Activated B cell treated with CpG ODN at 0.5 μM for 24 hours (primary cell): ENCODE data around the gene GCGR. TPM values are rescaled to one million over a fixed set of nuclear protein-coding genes. Genes with fewer than 3 reads are reported as not detected.

Source experiments
- ATAC-seq: fragments of 200-7000 bp; cut with Tn5 transposase; one replicate; pipeline ENCODE4 v1.10.0; 2021; ENCODE audit warnings: low read depth, mild to moderate bottlenecking, moderate library complexity
- CTCF ChIA-PET: fragments of 350-600 bp; sonication (Branson Sonifier 250); formaldehyde crosslinking; loops from one replicate; lab custom pipeline; 2021; ENCODE audit warnings: antibody characterized with exemption; lab: Charles Lee
- POLR2A ChIA-PET: fragments of 350-600 bp; sonication (Branson Sonifier 250); formaldehyde crosslinking; loops from one replicate; lab custom pipeline; 2021; ENCODE audit warnings: antibody characterized with exemption; lab: Charles Lee
- DNase-seq: peaks from one replicate; pipeline ENCODE4 v3.0.0; 2022
- H3K27ac Mint-ChIP-seq: one replicate; pipeline ENCODE4 v1.8.0; 2020; ENCODE audit warnings: mixed read lengths
- H3K27me3 Mint-ChIP-seq: one replicate; pipeline ENCODE4 v1.8.0; 2021; ENCODE audit warnings: mixed read lengths
- H3K36me3 Mint-ChIP-seq: one replicate; pipeline ENCODE4 v1.8.0; 2021; ENCODE audit warnings: low read depth, mixed read lengths
- H3K4me1 Mint-ChIP-seq: one replicate; pipeline ENCODE4 v1.8.0; 2021; ENCODE audit warnings: mixed read lengths
- H3K4me3 Mint-ChIP-seq: one replicate; pipeline ENCODE4 v1.8.0; 2020; ENCODE audit warnings: mild to moderate bottlenecking, mixed read lengths
- H3K9me3 Mint-ChIP-seq: one replicate; pipeline ENCODE4 v1.8.0; 2020; ENCODE audit warnings: mixed read lengths
- CTCF ChIP-seq: fragments of 200-600 bp; IDR thresholded peaks from one replicate; pipeline ENCODE4 v1.8.0; 2022; ENCODE audit warnings: antibody characterized with exemption, mild to moderate bottlenecking
- intact Hi-C: fragments of 100-400 bp; cut with micrococcal nuclease; formaldehyde crosslinking; loops from one replicate; pipeline ENCODE4 v1.15.1; 2024
- total RNA-seq: library from RNA; stranded (reverse); gene quantifications from 2 replicates; pipeline ENCODE4 v1.2.3, GENCODE V29; 2022

The GCGR gene
- total RNA-seq, 1 donor from 2014 or later = 0.20 TPM

- Mint-ChIP-seq H3K36me3 (peaks cover 31% of the 10 kb centered on the region), H3K4me1 (no peaks in the 10 kb centered on the region), H3K27me3 (no peaks in the 10 kb centered on the region), H3K4me3 (no peak overlapping the region), H3K27ac (no peak overlapping the region), H3K9me3 (no peaks in the 10 kb centered on the region)
- POLR2A ChIA-PET = interaction anchor here (0.6 kb wide), 1 partner anchor 34 kb away, joined by 5 read pairs; no protein-coding TSS in a partner anchor
- intact Hi-C loops = no loop called here
- TF ChIP-seq CTCF = no peak
- CTCF ChIA-PET = no interaction called here
- DNase-seq = no peak
- no peak for ATAC-seq
Measured at GRCh38 chr17:81840826-81841778, 37.2 kb downstream of the GCGR start.

- Mint-ChIP-seq H3K36me3 (peaks cover 38% of the 10 kb centered on the region), H3K9me3 (no peaks in the 10 kb centered on the region), H3K4me1 (no peaks in the 10 kb centered on the region), H3K27me3 (no peaks in the 10 kb centered on the region), H3K27ac (no peak overlapping the region), H3K4me3 (no peak overlapping the region)
- CTCF ChIA-PET = no interaction called here
- ATAC-seq (no peak), DNase-seq (no peak)
- no peak for TF ChIP-seq CTCF
- POLR2A ChIA-PET = interaction anchor here (0.6 kb wide), 1 partner anchor 34 kb away, joined by 5 read pairs; no protein-coding TSS in a partner anchor
- intact Hi-C loops = no loop called here
Measured at GRCh38 chr17:81841866-81842265, 37.9 kb downstream of the GCGR start.

- DNase-seq = no peak
- ChIA-PET CTCF (no interaction called here), POLR2A (interaction anchor here (0.6 kb wide), 1 partner anchor 33 kb away, joined by 5 read pairs; no protein-coding TSS in a partner anchor)
- no peak for TF ChIP-seq CTCF
- intact Hi-C loops = no loop called here
- Mint-ChIP-seq H3K36me3 (peaks cover 43% of the 10 kb centered on the region), H3K4me1 (no peaks in the 10 kb centered on the region), H3K9me3 (no peaks in the 10 kb centered on the region), H3K27ac (no peak overlapping the region), H3K4me3 (no peak overlapping the region), H3K27me3 (no peaks in the 10 kb centered on the region)
- no peak for ATAC-seq
Measured at GRCh38 chr17:81842378-81842724, 38.4 kb downstream of the GCGR start.

GRCh38 chr17:81842725-81843504 lies 39.0 kb downstream of the GCGR start:
- Mint-ChIP-seq H3K27ac (no peak overlapping the region), H3K27me3 (no peaks in the 10 kb centered on the region), H3K4me3 (no peak overlapping the region), H3K4me1 (no peaks in the 10 kb centered on the region), H3K9me3 (no peaks in the 10 kb centered on the region), H3K36me3 (peaks cover 44% of the 10 kb centered on the region)
- CTCF ChIA-PET = no interaction called here
- TF ChIP-seq CTCF = no peak
- intact Hi-C loops = no loop called here
- no peak for ATAC-seq
- DNase-seq = no peak
- POLR2A ChIA-PET = no interaction called here
